SU-DHL-6 (cell line): ENCODE data around the gene LTB4R2.

ENCODE experiments used
- H2AFZ ChIP-seq: fragments of 200-600 bp; sonication (generic); 2 replicates; pipeline ENCODE4 v1.6.1; 2014; ENCODE audit warnings: low read depth, mild to moderate bottlenecking, moderate library complexity, mixed read lengths, antibody characterized with exemption, low read length; ENCODE audit not compliant: severe bottlenecking
- H3F3A ChIP-seq: fragments of 200-600 bp; shearing (Covaris generic); 2 replicates; pipeline ENCODE4 v1.6.0; 2016; ENCODE audit warnings: antibody characterized with exemption, mild to moderate bottlenecking; ENCODE audit not compliant: insufficient read depth
- H3K27ac ChIP-seq: fragments of 200-600 bp; sonication (generic); 2 replicates; pipeline ENCODE4 v1.5.1; 2016; ENCODE audit warnings: low read depth, mild to moderate bottlenecking, low read length, moderate library complexity, mixed read lengths
- H3K27me3 ChIP-seq: fragments of 200-600 bp; sonication (generic), shearing (Covaris generic); 2 replicates; pipeline ENCODE4 v1.6.0; 2014; ENCODE audit warnings: mild to moderate bottlenecking, low read length
- H3K36me3 ChIP-seq: fragments of 200-600 bp; sonication (generic); 2 replicates; pipeline ENCODE4 v1.6.1; 2014; ENCODE audit warnings: mild to moderate bottlenecking, low read length, mixed read lengths
- H3K4me2 ChIP-seq: fragments of 300-600, 200-600 bp; shearing (Covaris generic), sonication (generic); 2 replicates; pipeline ENCODE4 v1.6.0; 2014; ENCODE audit warnings: low read length, low read depth, mild to moderate bottlenecking; ENCODE audit not compliant: poor library complexity, severe bottlenecking
- H3K4me3 ChIP-seq: fragments of 200-600 bp; sonication (generic); 2 replicates; pipeline ENCODE4 v1.5.1; 2014; ENCODE audit warnings: antibody characterized with exemption, low read length, mild to moderate bottlenecking, mixed read lengths; ENCODE audit not compliant: insufficient read depth, poor library complexity, severe bottlenecking
- H3K79me2 ChIP-seq: fragments of 200-600 bp; sonication (generic); 2 replicates; pipeline ENCODE4 v1.6.1; 2014; ENCODE audit warnings: mild to moderate bottlenecking, low read length, moderate library complexity; ENCODE audit not compliant: insufficient read depth
- H3K9ac ChIP-seq: fragments of 200-600 bp; sonication (generic); 2 replicates; pipeline ENCODE4 v1.7.0; 2014; ENCODE audit warnings: mild to moderate bottlenecking, low read length
- H3K9me2 ChIP-seq: fragments of 200-600 bp; sonication (generic); replicated peaks from 2 replicates; pipeline ENCODE4 v1.6.1; 2014; ENCODE audit warnings: low read length; ENCODE audit not compliant: insufficient read depth
- H3K9me3 ChIP-seq: fragments of 200-600 bp; sonication (generic); 2 replicates; pipeline ENCODE4 v1.6.1; 2014; ENCODE audit warnings: low read length, mixed read lengths; ENCODE audit not compliant: insufficient read depth
- H4K20me1 ChIP-seq: fragments of 200-600 bp; sonication (generic); 2 replicates; pipeline ENCODE4 v1.6.1; 2014; ENCODE audit warnings: low read depth, mild to moderate bottlenecking, antibody characterized with exemption, low read length, moderate library complexity, mixed read lengths
- CTCF ChIP-seq: fragments of 200-600 bp; sonication (generic); IDR thresholded peaks from one replicate; pipeline ENCODE4 v1.5.1; 2017; ENCODE audit warnings: antibody characterized with exemption, mild to moderate bottlenecking, low read length, moderate library complexity; ENCODE audit not compliant: insufficient read depth, poor library complexity, severe bottlenecking
- EZH2phosphoT487 ChIP-seq: fragments of 200-600 bp; sonication (generic), shearing (Covaris generic); conservative IDR thresholded peaks from 2 replicates; pipeline ENCODE4 v1.6.1; 2018; ENCODE audit warnings: mild to moderate bottlenecking, antibody characterized with exemption, low read length, moderate library complexity, mixed read lengths

LTB4R2 gene

GRCh38 chr14:24273422-24273998 is 36.4 kb upstream of the LTB4R2 start:
- Histone ChIP-seq H3K4me2 (no peak overlapping the region), H2AFZ (no peak overlapping the region)

GRCh38 chr14:24274101-24274543 is 35.8 kb upstream of the LTB4R2 start:
- Histone ChIP-seq H3K36me3 (no peaks in the 10 kb centered on the region), H2AFZ (no peak overlapping the region), H3K79me2 (0 out of 2 replicates have a peak, but pooled peaks cover 2% of the 10 kb centered on the region), H4K20me1 (no peaks in the 10 kb centered on the region), H3K27ac (0 out of 2 replicates have a peak overlapping the region, but pooled peaks have one; percentile 5), H3K9ac (0 out of 2 replicates have a peak overlapping the region, but pooled peaks have one; percentile 6), H3K4me2 (no peak overlapping the region), H3K27me3 (no peaks in the 10 kb centered on the region), H3K9me2 (no peaks in the 10 kb centered on the region), H3F3A (peaks cover 11% of the 10 kb centered on the region), H3K4me3 (no peak overlapping the region), H3K9me3 (no peaks in the 10 kb centered on the region)
- no peak for TF ChIP-seq CTCF
- TF ChIP-seq EZH2phosphoT487 = no peak

More at GRCh38 chr14:24273422-24273998, 36.4 kb upstream of the LTB4R2 start:
- H3K79me2 ChIP-seq = 0 out of 2 replicates have a peak, but pooled peaks cover 2% of the 10 kb centered on the region
- no peaks in the 10 kb centered on the region for H3K9me2 ChIP-seq
- H3K27me3 ChIP-seq = no peaks in the 10 kb centered on the region
- H3K36me3 ChIP-seq = no peaks in the 10 kb centered on the region
- no peaks in the 10 kb centered on the region for H4K20me1 ChIP-seq
- TF ChIP-seq EZH2phosphoT487 (no peak), CTCF (no peak)
- H3K9me3 ChIP-seq = no peaks in the 10 kb centered on the region
- no peak overlapping the region for H3K4me3 ChIP-seq
- H3F3A ChIP-seq = peaks cover 11% of the 10 kb centered on the region
- 0 out of 2 replicates have a peak overlapping the region, but pooled peaks have one; percentile 5 for H3K27ac ChIP-seq
- H3K9ac ChIP-seq = 0 out of 2 replicates have a peak overlapping the region, but pooled peaks have one; percentile 6

GRCh38 chr14:24277071-24277470 is 32.9 kb upstream of the LTB4R2 start:
- no peak overlapping the region for H2AFZ ChIP-seq
- H3K4me2 ChIP-seq = no peak overlapping the region
- no peaks in the 10 kb centered on the region for H3K36me3 ChIP-seq

More at GRCh38 chr14:24277071-24277470, 32.9 kb upstream of the LTB4R2 start:
- Histone ChIP-seq H3K9ac (no peak overlapping the region), H3K79me2 (0 out of 2 replicates have a peak, but pooled peaks cover 2% of the 10 kb centered on the region), H3K9me2 (no peaks in the 10 kb centered on the region), H3K27ac (no peak overlapping the region), H3K4me3 (no peak overlapping the region), H3K27me3 (no peaks in the 10 kb centered on the region), H3F3A (peaks cover 8% of the 10 kb centered on the region), H4K20me1 (no peaks in the 10 kb centered on the region), H3K9me3 (no peaks in the 10 kb centered on the region)
- TF ChIP-seq EZH2phosphoT487 (no peak), CTCF (no peak)
